HL-60 (cell line): Measurements from ENCODE around the gene AMHR2.
"Not testable (repeated sequence)": the region's sequence is repeated elsewhere in the genome, so short reads cannot be mapped to it uniquely, and the experiment has no call there.

Experiments
- DNase-seq, 2 experiments: peaks; one replicate each; pipeline ENCODE4 v3.0.0-alpha.2; 2010 to 2020; ENCODE audit warnings: low read depth in 1 of 2, low spot score in 1 of 2
- H3K27ac ChIP-seq: fragments of 250-450 bp; sonication (Bioruptor Pico); replicated peaks from 2 replicates; pipeline ENCODE4 v1.5.1; 2020; ENCODE audit warnings: mild to moderate bottlenecking, moderate library complexity
- H3K27me3 ChIP-seq: fragments of 250-450 bp; sonication (Bioruptor Pico); 2 replicates; pipeline ENCODE4 v1.5.1; 2021; ENCODE audit warnings: mild to moderate bottlenecking, moderate library complexity; ENCODE audit not compliant: insufficient read depth, poor library complexity, severe bottlenecking
- H3K4me3 ChIP-seq: replicated peaks from 2 replicates; pipeline ENCODE4 v1.5.1; 2011; ENCODE audit warnings: mild to moderate bottlenecking, control low read depth, low read length; ENCODE audit not compliant: insufficient read depth
- CTCF ChIP-seq: IDR thresholded peaks from one replicate; pipeline ENCODE4 v1.5.1; 2011; ENCODE audit warnings: low read length, control low read depth, inconsistent platforms; ENCODE audit not compliant: insufficient read depth
- GABPA ChIP-seq: IDR thresholded peaks from 2 replicates; pipeline ENCODE4 v1.6.1; 2012; ENCODE audit warnings: low read depth
- POLR2AphosphoS5 ChIP-seq: IDR thresholded peaks from 2 replicates; pipeline ENCODE4 v1.6.1; 2012; ENCODE audit warnings: low read depth
- REST ChIP-seq: IDR thresholded peaks from 2 replicates; pipeline ENCODE4 v1.6.1; 2012; ENCODE audit warnings: low read depth; ENCODE audit not compliant: insufficient replicate concordance
- SPI1 ChIP-seq: IDR thresholded peaks from 2 replicates; pipeline ENCODE4 v1.6.1; 2012; ENCODE audit warnings: low read depth, mild to moderate bottlenecking, borderline replicate concordance

The AMHR2 gene

GRCh38 chr12:53419756-53420155 is 3.9 kb upstream of the AMHR2 start:
- TF ChIP-seq GABPA (no peak), POLR2AphosphoS5 (no peak), SPI1 (no peak), REST (no peak), CTCF (no peak)
- Histone ChIP-seq H3K27me3 (no peaks in the 10 kb centered on the region), H3K27ac (no peak overlapping the region), H3K4me3 (no peak overlapping the region)
- no peak for DNase-seq

GRCh38 chr12:53422247-53422646 is 1.4 kb upstream of the AMHR2 start:
- not testable (repeated sequence) for H3K4me3 ChIP-seq, H3K27ac ChIP-seq, H3K27me3 ChIP-seq, DNase-seq

GRCh38 chr12:53424626-53425514 is 1.2 kb downstream of the AMHR2 start:
- no peak for DNase-seq
- TF ChIP-seq POLR2AphosphoS5 (no peak), SPI1 (no peak), REST (no peak), GABPA (no peak), CTCF (no peak)
- H3K27ac ChIP-seq = no peak overlapping the region

GRCh38 chr12:53425515-53426150 is 2.0 kb downstream of the AMHR2 start:
- no peak for DNase-seq
- no peak overlapping the region for H3K27ac ChIP-seq
- no peaks in the 10 kb centered on the region for H3K27me3 ChIP-seq
- TF ChIP-seq SPI1 (no peak), GABPA (no peak), CTCF (no peak), REST (no peak), POLR2AphosphoS5 (no peak)
- H3K4me3 ChIP-seq = no peak overlapping the region

More at GRCh38 chr12:53424626-53425514, 1.2 kb downstream of the AMHR2 start:
- no peaks in the 10 kb centered on the region for H3K27me3 ChIP-seq
- no peak overlapping the region for H3K4me3 ChIP-seq
